ENCODE data around the gene HSPB8. TPM values are rescaled to one million over a fixed set of nuclear protein-coding genes. Genes with fewer than 3 reads are reported as not detected.

The HSPB8 gene
- total and polyA plus RNA-seq, 2 of the 8 experiments (the other 6 are each of a cell fraction or from before 2014, with no cell fraction given), result 11.7 to 28.2 TPM

DNA sequence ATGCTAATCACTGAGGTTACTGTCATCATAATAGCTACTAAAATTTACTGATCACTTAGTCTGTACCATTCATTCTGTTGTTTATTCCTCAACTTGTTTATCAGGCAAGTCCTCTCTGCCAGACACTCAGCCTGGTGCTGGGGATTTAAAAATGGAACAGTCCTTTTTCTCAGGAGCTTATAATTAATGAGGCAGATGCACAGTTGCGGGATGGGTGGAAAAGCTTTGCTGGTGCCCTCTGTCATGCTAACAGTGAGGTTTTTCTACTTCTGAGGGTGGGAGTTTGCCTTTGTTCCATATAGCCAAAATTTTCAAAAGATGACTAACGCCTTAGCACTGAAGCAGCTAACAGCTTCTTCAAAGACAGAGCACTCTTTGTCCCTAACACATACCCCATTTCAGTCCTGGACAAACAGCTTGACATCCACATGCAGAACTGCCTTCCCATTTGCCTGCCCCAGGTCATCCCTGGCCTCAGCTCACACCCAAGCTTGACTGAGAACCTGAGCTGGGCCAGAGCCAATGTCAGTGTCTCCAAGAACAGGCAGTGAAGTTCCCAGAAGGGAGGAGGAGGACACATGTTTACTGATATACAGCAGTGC lies 30.8 kb upstream of the HSPB8 start (continued):
- TF ChIP-seq, protein P1, sequence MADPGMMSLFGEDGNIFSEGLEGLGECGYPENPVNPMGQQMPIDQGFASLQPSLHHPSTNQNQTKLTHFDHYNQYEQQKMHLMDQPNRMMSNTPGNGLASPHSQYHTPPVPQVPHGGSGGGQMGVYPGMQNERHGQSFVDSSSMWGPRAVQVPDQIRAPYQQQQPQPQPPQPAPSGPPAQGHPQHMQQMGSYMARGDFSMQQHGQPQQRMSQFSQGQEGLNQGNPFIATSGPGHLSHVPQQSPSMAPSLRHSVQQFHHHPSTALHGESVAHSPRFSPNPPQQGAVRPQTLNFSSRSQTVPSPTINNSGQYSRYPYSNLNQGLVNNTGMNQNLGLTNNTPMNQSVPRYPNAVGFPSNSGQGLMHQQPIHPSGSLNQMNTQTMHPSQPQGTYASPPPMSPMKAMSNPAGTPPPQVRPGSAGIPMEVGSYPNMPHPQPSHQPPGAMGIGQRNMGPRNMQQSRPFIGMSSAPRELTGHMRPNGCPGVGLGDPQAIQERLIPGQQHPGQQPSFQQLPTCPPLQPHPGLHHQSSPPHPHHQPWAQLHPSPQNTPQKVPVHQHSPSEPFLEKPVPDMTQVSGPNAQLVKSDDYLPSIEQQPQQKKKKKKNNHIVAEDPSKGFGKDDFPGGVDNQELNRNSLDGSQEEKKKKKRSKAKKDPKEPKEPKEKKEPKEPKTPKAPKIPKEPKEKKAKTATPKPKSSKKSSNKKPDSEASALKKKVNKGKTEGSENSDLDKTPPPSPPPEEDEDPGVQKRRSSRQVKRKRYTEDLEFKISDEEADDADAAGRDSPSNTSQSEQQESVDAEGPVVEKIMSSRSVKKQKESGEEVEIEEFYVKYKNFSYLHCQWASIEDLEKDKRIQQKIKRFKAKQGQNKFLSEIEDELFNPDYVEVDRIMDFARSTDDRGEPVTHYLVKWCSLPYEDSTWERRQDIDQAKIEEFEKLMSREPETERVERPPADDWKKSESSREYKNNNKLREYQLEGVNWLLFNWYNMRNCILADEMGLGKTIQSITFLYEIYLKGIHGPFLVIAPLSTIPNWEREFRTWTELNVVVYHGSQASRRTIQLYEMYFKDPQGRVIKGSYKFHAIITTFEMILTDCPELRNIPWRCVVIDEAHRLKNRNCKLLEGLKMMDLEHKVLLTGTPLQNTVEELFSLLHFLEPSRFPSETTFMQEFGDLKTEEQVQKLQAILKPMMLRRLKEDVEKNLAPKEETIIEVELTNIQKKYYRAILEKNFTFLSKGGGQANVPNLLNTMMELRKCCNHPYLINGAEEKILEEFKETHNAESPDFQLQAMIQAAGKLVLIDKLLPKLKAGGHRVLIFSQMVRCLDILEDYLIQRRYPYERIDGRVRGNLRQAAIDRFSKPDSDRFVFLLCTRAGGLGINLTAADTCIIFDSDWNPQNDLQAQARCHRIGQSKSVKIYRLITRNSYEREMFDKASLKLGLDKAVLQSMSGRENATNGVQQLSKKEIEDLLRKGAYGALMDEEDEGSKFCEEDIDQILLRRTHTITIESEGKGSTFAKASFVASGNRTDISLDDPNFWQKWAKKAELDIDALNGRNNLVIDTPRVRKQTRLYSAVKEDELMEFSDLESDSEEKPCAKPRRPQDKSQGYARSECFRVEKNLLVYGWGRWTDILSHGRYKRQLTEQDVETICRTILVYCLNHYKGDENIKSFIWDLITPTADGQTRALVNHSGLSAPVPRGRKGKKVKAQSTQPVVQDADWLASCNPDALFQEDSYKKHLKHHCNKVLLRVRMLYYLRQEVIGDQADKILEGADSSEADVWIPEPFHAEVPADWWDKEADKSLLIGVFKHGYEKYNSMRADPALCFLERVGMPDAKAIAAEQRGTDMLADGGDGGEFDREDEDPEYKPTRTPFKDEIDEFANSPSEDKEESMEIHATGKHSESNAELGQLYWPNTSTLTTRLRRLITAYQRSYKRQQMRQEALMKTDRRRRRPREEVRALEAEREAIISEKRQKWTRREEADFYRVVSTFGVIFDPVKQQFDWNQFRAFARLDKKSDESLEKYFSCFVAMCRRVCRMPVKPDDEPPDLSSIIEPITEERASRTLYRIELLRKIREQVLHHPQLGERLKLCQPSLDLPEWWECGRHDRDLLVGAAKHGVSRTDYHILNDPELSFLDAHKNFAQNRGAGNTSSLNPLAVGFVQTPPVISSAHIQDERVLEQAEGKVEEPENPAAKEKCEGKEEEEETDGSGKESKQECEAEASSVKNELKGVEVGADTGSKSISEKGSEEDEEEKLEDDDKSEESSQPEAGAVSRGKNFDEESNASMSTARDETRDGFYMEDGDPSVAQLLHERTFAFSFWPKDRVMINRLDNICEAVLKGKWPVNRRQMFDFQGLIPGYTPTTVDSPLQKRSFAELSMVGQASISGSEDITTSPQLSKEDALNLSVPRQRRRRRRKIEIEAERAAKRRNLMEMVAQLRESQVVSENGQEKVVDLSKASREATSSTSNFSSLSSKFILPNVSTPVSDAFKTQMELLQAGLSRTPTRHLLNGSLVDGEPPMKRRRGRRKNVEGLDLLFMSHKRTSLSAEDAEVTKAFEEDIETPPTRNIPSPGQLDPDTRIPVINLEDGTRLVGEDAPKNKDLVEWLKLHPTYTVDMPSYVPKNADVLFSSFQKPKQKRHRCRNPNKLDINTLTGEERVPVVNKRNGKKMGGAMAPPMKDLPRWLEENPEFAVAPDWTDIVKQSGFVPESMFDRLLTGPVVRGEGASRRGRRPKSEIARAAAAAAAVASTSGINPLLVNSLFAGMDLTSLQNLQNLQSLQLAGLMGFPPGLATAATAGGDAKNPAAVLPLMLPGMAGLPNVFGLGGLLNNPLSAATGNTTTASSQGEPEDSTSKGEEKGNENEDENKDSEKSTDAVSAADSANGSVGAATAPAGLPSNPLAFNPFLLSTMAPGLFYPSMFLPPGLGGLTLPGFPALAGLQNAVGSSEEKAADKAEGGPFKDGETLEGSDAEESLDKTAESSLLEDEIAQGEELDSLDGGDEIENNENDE (IDR thresholded peaks at IDR 0.05; ENCODE audit: insufficient replicate concordance, low read length), result no peak
- TF ChIP-seq ASH2L (IDR thresholded peaks at IDR 0.05; ENCODE audit: low read length), result no peak
- no peak for TF ChIP-seq PHF8 (conservative IDR thresholded peaks at IDR 0.05; ENCODE audit: low read depth, low read length)
- TF ChIP-seq HDAC6 (IDR thresholded peaks at IDR 0.05; ENCODE audit: low read depth, low read length), result no peak
- TF ChIP-seq, protein P2, sequence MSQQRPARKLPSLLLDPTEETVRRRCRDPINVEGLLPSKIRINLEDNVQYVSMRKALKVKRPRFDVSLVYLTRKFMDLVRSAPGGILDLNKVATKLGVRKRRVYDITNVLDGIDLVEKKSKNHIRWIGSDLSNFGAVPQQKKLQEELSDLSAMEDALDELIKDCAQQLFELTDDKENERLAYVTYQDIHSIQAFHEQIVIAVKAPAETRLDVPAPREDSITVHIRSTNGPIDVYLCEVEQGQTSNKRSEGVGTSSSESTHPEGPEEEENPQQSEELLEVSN (IDR thresholded peaks at IDR 0.05), result no peak
- TF ChIP-seq TCF12 (IDR thresholded peaks at IDR 0.05; ENCODE audit: low read depth, low read length), result no peak
- TF ChIP-seq POU5F1 (IDR thresholded peaks at IDR 0.05; ENCODE audit: low read depth, low read length), result no peak
- no peak for TF ChIP-seq BACH1 (IDR thresholded peaks at IDR 0.05; ENCODE audit: low read length)

All from H1 (cell line).